ENCODE results near the gene MRO. TPM values are rescaled to one million over a fixed set of nuclear protein-coding genes. Genes with fewer than 3 reads are reported as not detected.

MRO gene
- total and polyA plus RNA-seq, 2 of the 8 experiments (the other 6 are each of a cell fraction or from before 2014, with no cell fraction given): 0.65 to 1.0 TPM

DNA sequence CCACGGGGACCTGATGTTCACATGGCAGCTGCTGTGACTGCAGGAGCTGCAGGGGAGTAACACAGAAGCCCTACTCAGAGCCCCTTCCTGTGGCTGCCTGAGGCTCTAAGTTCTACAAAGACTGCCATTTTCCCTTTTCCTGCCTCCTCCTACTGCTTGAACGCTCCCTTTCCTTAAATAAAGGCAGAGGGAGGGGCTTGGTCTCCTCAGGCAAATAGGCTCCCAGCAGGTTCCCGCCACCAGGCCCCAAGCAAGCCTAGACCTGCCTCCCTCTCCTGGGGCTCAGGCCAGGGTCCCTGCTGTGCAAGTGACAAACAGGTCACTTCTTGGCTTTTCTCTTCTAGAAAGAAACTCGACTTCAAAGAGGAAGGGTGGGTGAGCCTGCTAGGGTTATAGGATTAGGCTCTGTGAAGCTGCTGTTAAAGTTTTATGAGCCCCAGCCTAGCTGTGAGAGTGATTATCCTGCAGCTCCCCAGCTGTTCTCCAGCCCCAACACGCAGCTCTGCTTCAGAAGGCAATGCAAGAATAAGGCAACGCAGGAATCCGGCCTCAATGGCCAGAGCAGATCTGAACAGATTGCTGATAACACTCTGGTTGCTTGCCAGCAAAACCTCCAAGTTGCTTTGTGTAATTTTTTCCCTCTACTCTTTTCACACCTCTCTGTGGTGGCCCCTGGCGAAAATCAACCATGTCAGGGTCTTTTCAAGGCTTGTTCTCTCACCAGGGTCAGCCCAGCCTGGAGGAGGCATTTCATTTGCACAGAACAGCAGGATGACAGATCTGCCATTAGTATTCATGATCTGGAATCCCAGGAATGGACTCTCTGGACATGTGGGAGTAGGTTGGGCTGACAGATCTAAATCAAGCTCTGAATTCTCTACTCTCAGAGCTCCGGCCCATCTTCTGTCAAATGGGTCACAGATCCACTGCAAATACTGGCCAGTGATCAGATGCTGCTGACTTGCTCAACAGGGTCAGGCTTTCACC is 71.3 kb downstream of the MRO start:
- H3K4me3 ChIP-seq (ENCODE audit: extremely low read depth in 1 of 4, insufficient read depth in 2 of 4, low read depth in 3 of 4, low read length in 4 of 4): no peak overlapping the region; a peak in 1 of 8 replicates

More for the DNA sequence above, 71.3 kb downstream of the MRO start:
- Histone ChIP-seq H2AK5ac (ENCODE audit: low read depth, low read length) (no peak overlapping the region), H3K23ac (ENCODE audit: insufficient read length) (no peak overlapping the region), H3K27ac (ENCODE audit: low read depth, low read length) (no peak overlapping the region), H2BK120ac (replicated peaks; ENCODE audit: low read depth, low read length) (peak overlapping the region; percentile 80), H3K27me3 (replicated peaks in 1 of 4; ENCODE audit: control insufficient read depth in 3 of 4, extremely low read depth in 1 of 4, insufficient read depth in 3 of 4, low read length in 3 of 4) (no peaks in the 10 kb centered on the region), H3K79me1 (ENCODE audit: low read depth, low read length) (no peaks in the 10 kb centered on the region), H3K56ac (replicated peaks; ENCODE audit: insufficient read length, low read depth, low read length) (no peak overlapping the region), H2BK12ac (ENCODE audit: low read depth, low read length) (no peak overlapping the region), H3K23me2 (ENCODE audit: low read depth, low read length) (no peaks in the 10 kb centered on the region), H3K18ac (ENCODE audit: extremely low read depth, low read length) (no peak overlapping the region; the same call in 1 of the 2 replicates), H3K4me1 (replicated peaks in 1 of 4; ENCODE audit: control insufficient read depth in 3 of 4, insufficient read depth in 4 of 4, low read length in 3 of 4) (peaks cover 3 to 18% (median 12%) of the 10 kb centered on the region in 4 experiments; a peak in 5 of 7 replicates), H4K8ac (ENCODE audit: extremely low read depth, insufficient read depth, low read length) (peak overlapping the region; percentile 85), H3K9me3 (ENCODE audit: insufficient read depth in 2 of 2, low read depth in 1 of 2, low read length in 1 of 2) (0 out of 4 replicates have a peak, but pooled peaks cover 0 to 5% of the 10 kb centered on the region in 2 experiments), H3K14ac (ENCODE audit: insufficient read length) (no peak overlapping the region), H2AFZ (ENCODE audit: low read length) (peak overlapping the region; percentile 35; the same call in 1 of the 2 replicates), H4K5ac (ENCODE audit: insufficient read length, low read depth, low read length) (peak overlapping the region; percentile 13), H2BK20ac (ENCODE audit: low read length) (peak overlapping the region; percentile 52; the same call in 1 of the 2 replicates), H2BK5ac (ENCODE audit: low read depth, low read length) (peak overlapping the region; percentile 11; the same call in 1 of the 2 replicates), H3K4me2 (ENCODE audit: insufficient read depth in 1 of 2, low read depth in 2 of 2, low read length in 2 of 2) (peak overlapping the region in 1 of 2 experiments; percentile 53; a peak in 2 of 4 replicates), H3K79me2 (ENCODE audit: control insufficient read depth in 1 of 2, insufficient read depth in 2 of 2, low read length in 2 of 2) (no peaks in the 10 kb centered on the region), H2BK15ac (ENCODE audit: low read length) (no peak overlapping the region), H3K4ac (replicated peaks; ENCODE audit: insufficient read length, low read depth, low read length) (no peak overlapping the region), H3K36me3 (ENCODE audit: control insufficient read depth in 2 of 4, insufficient read depth in 4 of 4, low read length in 3 of 4) (no peaks in the 10 kb centered on the region), H3K9ac (replicated peaks in 1 of 4; ENCODE audit: extremely low read depth in 1 of 4, low read depth in 3 of 4, low read length in 3 of 4) (no peak overlapping the region; a peak in 1 of 7 replicates), H4K91ac (replicated peaks; ENCODE audit: insufficient read length, low read length) (peak overlapping the region; percentile 22), H4K20me1 (replicated peaks in 1 of 2; ENCODE audit: control insufficient read depth in 1 of 2, insufficient read depth in 2 of 2, low read length in 2 of 2) (no peaks in the 10 kb centered on the region)
- FAIRE-seq (no peak), DNase-seq (ENCODE audit: low read depth in 1 of 2, low spot score in 2 of 2) (peak; percentile 10 to 49)
- WGBS, 2 experiments (ENCODE audit: extremely low coverage in 1 of 2, insufficient coverage in 1 of 2, insufficient read length in 1 of 2, insufficient replicate concordance in 2 of 2, low coverage in 1 of 2, low lambda C conversion rate in 2 of 2, missing lambda C conversion rate in 1 of 2): 64% methylated on average over 9 of the region's 9 CpGs; no CpG with 5 or more reads in 1 of the 2 experiments
- CTCF ChIA-PET (ENCODE audit: partially characterized antibody): interaction anchor here (0.6 to 1.2 kb wide), 2 partner anchors 46 to 53 kb away, joined by 3 read pairs; no protein-coding TSS in a partner anchor
- TF ChIP-seq EGR1 (IDR thresholded peaks at IDR 0.05; ENCODE audit: borderline replicate concordance, low read depth, low read length) (no peak), YY1 (IDR thresholded peaks at IDR 0.05; ENCODE audit: low read depth, low read length) (peak; percentile 76; the same call in 1 of the 2 replicates), JUND (IDR thresholded peaks at IDR 0.05; ENCODE audit: low read length) (no peak)
- POLR2A ChIA-PET (ENCODE audit: partially characterized antibody): no interaction called here
